EH (cell line): ENCODE results near the gene MAGED2.
"Not testable (repeated sequence)": the region's sequence is repeated elsewhere in the genome, so short reads cannot be mapped to it uniquely, and the experiment has no call there.

Experiments
- DNase-seq: peaks from one replicate; pipeline ENCODE4 v3.0.0-alpha.2; 2015; ENCODE audit warnings: low read depth

The MAGED2 gene, protein sequence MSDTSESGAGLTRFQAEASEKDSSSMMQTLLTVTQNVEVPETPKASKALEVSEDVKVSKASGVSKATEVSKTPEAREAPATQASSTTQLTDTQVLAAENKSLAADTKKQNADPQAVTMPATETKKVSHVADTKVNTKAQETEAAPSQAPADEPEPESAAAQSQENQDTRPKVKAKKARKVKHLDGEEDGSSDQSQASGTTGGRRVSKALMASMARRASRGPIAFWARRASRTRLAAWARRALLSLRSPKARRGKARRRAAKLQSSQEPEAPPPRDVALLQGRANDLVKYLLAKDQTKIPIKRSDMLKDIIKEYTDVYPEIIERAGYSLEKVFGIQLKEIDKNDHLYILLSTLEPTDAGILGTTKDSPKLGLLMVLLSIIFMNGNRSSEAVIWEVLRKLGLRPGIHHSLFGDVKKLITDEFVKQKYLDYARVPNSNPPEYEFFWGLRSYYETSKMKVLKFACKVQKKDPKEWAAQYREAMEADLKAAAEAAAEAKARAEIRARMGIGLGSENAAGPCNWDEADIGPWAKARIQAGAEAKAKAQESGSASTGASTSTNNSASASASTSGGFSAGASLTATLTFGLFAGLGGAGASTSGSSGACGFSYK

GRCh38 chrX:54807524-54808108, at the start of gene MAGED2:
Gene MAGED2, plus strand, starts transcription at chrX:54807745. Its CDS starts 1,587 bp downstream, at chrX:54809332.
- DNase-seq, result peak; percentile 30

GRCh38 chrX:54758114-54759055, 49.2 kb upstream of the MAGED2 start:
- DNase-seq, result no peak

GRCh38 chrX:54774391-54775094, 33.0 kb upstream of the MAGED2 start:
- DNase-seq, result peak; percentile 4

DNA sequence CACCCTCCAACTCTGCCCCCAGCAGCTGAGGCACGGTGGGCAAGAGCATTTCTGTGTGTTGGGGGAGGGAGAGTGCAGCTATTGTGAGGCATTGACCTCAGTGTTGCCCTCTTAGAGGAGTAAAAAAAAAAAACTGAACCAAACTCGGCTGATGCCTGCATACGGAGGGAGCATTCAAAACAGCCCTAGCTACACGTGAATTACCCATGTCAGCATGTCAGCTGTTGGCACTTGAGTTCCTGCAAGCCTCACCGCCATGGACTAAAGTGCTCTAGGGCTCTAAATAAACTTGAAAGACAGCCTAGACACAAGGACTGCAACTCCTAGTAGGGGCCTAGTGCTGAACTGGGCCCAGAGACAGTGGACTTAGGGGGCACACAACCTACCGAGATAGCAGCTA, 31.5 kb upstream of the MAGED2 start:
- no peak for DNase-seq

DNA sequence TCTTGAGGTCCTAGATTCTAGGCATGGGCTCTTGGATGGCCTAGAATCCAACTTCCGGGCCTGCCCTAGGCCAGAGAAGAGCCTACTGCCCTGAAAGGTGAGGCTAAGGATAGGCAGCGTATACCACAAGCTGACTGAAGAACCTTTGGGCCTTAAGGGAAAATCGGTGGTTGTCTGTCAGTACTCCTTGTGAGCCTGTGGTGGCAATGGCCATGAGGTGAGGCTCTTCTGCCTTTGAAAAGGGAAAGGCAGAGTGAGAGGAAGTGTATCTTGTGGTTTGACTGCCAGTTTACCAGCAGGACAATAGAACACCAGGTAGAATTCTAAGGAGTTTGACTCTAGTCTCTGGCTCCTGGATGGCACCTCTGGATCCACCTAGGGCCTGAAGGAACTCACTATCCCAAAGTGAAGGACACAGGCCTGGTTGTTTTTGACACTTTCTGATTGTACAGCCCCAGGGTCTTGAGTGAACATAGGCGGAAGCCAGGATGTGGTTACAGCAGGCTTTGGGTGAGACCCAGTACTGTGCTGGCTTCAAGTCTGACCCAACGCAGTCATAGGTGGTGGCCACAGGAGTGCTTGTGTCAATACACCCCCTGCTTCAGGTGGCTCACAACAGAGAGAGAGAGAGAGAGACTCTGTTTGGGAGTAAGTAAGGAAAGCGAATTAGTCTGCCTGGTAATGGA, 30.4 kb upstream of the MAGED2 start:
- DNase-seq, result no peak

DNA sequence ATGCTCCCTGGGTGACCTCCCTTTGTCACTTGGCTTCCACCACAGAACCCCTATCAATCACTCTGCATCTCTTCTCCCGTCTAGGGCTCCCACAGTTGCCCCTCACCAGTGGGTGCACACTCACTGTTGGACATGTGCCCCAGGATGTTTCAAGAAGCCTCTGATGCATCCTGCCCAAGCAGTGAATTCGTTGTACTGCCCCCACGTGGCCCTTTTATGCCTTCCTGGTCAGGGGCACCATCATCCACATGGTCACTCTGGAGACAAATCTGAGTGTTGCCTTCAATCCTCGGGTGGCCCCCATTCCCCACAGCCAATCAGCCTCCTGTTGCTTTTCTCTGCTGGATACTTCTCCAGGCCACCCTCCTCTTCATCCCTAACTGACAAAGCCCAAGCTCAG, 21.6 kb upstream of the MAGED2 start:
- DNase-seq, result peak; percentile 19

DNA sequence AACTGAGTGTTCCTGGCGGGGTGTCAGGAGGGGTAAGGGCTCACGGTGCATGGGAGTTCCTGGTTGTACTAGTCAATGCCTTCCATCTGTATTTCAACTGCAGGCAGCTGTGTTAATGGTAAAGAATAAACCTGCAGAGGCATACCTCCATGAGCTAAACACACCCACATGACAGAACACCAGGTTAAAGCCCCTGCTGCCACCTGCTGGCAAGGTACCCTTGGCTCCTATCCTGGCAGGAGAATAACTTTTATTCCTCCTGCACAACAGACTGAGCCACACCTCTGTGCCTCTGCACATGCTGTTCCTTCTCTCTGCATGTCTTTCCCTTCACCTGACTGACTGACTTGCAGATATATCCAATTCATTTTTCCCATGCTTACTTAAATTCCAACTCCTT, 20.6 kb upstream of the MAGED2 start:
- DNase-seq, result no peak

DNA sequence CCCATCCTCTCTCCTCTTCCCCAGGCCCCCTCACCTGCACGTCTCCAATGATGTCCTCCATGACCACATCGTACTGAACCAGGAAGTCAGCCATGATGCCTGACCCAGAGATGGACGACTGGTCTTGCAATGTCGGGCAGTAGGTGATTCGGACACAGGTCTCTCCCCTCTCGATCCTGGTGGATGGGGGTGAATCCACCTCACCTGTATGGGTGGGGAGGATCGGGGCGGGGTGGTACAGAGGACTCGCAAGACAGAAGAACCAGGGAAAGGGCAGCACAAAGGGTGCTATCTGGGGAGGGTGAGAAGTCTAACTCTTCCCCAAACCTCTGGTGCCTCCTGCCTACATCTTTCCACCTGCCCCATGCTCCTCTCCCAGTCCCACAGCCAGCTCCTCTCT, 19.1 kb upstream of the MAGED2 start:
- no peak for DNase-seq

DNA sequence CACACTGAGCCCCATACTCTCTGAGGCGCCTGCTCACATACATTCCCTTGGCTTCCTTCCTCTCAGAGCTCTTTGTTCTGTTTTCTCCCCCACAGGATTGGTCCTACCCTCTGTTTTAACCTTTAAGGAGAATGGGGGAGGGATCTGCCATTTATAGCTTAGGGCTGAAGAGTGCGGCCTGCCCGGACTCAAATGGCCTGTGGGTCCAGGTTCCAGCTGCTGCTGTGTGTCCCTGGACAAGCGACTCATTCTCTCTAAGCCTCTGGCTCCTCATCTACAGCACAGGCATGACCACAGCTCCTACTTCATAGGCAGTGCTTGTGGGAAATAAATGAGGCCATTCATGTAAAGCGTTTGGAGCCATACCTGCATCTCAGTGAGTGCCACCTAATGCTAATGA, 18.1 kb upstream of the MAGED2 start:
- not testable (repeated sequence) for DNase-seq

DNA sequence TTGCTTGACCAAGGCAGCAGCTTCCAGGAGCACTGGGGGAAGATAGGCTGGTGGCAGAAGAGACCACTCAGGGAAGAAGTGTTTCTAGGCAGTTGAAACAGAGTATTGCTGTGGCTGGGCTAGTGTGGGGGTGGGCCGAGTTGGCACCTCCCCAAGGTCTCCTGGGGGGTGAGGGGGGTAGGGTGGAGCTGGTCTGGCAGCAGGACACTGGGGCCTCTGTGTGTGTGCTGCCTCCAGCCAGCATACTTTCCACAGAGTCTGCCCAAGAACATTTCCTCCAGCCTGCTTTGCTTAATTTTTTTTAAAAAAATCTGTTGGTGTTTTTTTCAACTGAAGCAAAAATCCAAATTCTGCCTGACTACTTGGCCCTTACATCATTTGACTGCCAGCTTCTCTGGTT, 13.5 kb upstream of the MAGED2 start:
- DNase-seq, result no peak

DNA sequence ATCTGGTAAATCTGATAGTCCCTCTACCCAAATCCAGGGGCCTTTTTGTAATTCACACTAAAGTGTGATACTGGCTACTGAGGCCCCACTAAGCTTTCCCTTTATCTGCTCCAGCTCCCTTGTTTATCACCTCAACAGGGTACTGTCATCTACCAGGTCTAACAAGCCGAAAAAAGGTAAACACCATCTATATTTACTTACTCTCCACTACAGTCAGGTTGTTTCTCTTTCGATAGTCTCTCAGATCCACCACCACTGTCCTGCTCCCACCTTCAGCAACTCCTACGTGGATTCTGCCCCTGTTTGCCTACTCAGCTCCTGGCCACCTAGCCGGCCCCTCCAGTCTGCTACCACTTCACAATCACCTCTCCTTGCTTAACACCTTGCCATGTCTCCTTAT, 12.8 kb upstream of the MAGED2 start:
- DNase-seq, result no peak

- no peak for DNase-seq
Measured at GRCh38 chrX:54798137-54798536, 9.4 kb upstream of the MAGED2 start, which contains the start of gene ITIH6. Gene ITIH6, minus strand, starts transcription at chrX:54798255. Its CDS starts 45 bp downstream, at chrX:54798210.

DNA sequence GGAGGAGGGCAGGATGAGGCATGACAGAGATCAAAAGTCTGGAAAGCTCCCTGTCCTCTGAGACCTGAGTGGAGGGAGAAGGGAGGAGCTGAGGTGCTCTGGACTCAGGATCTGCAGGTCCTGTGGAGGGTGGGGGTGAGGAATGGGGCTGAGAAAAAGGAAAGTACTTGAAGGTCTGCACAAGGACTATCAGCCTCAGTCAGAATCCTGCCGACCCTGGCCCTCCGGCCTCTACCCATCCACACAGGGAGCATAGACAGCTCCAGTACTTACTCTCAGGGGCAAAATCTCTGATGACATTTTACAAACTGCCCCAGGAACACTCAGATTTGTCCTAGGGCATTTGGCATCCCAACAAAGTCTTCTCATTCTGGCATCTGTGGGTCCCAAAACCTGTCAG, 8.5 kb upstream of the MAGED2 start:
- no peak for DNase-seq

GRCh38 chrX:54808109-54808604, 612 bp downstream of the MAGED2 start:
- peak; percentile 57 for DNase-seq

- peak; percentile 97 for DNase-seq
Measured at GRCh38 chrX:54808605-54809483, 1.3 kb downstream of the MAGED2 start.

DNA sequence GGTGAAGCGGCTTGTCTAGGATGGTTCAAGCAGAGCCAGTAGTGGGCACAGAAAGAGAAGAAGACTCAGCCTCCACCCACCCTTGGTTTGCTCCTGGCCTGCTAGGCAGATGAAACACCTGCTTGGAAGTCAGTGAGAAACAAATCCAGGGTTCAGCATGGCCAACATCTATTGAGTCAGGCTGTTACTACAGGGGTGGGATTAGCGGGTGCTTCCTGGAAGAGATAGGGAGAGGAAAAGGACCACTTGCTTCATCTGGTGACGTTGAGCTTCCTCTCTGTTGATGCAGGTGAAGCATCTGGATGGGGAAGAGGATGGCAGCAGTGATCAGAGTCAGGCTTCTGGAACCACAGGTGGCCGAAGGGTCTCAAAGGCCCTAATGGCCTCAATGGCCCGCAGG, 3.0 kb downstream of the MAGED2 start:
- DNase-seq, result no peak

DNA sequence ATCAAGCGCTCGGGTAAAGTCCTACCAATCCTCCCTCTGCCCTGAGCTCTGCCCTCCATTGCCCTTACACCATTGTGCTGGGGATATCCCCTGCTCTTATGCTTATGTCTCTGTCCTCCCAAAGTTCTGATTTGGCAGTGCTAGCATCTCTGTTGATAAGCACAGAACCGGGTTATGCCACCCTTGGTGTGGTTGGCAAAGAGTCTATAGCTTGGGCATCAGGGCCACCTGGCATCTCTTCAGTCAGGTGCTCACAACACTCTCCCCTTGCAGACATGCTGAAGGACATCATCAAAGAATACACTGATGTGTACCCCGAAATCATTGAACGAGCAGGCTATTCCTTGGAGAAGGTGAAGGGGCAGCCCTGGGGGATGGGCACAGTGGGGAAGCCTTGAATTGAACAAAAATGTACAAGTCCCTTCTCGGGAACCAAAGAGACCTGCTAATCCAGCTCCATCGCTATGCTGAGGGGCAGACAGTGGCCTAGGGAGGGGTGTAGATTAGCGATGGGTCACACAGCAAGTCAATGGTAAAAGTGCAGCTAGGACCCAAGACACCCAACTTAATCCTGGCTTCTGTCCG, 3.8 kb downstream of the MAGED2 start:
- DNase-seq, result no peak

GRCh38 chrX:54812306-54812705, 4.8 kb downstream of the MAGED2 start:
- DNase-seq, result no peak

DNA sequence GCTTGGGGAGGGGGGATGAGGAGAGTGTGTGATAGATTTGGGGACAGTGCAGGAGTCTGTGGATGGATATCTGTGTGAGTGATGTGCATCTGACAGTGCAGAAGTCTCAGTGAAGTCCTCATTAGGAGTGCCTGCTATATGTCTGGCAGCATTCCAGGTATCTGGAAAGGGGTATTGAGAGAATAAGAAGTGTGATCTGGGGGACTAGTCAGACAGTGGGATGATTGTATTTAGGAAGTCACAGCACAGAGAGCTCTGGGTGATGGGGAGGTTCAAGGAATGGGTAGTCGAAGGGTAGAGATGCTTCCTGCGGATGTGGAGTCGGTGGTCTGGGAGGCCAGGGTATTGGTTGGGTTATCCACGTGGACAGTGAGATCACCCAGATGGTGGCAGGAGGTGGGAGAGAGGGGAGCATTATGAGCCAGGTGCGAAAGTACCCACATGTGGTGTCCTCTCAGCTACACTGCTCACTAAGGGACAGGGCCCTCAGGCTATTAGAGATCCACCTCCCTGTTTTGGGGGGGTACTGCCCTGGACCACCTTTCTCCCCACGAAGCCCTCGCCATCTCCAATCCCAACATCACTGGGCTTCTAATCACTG, 9.8 kb downstream of the MAGED2 start:
- DNase-seq, result peak; percentile 5
